ENCODE measurements around the gene TSBP1.

GRCh38 chr6:32387589-32388340 is 16.1 kb upstream of the TSBP1 start:
- TF ChIP-seq CTCF (IDR thresholded peaks at IDR 0.05) (no peak), POLR2A (IDR thresholded peaks at IDR 0.05) (no peak)

All from heart left ventricle (tissue), 13 donors.